ENCODE data around the gene CTU2.

DNA sequence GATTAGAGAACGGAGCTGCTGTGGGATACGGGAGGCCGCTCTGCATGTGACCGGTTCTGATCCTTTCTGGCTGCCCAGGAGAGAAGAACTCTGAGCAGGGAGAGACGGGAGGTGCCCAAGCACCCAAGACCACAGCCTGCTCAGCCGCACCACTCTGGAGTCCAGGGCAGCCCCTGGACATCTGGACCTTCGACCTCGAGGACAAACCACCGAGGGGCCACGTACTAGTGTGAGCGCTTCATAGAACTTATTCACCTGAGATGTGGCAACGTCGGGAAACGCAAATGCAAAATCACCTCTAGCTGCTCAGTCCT lies 6.0 kb upstream of the CTU2 start:
- TF ChIP-seq POLR2A (IDR thresholded peaks at IDR 0.05; ENCODE audit: control extremely low read depth in 1 of 2, low read depth in 2 of 2, low read length in 2 of 2) (no peak), CBX8 (IDR thresholded peaks at IDR 0.05; ENCODE audit: borderline replicate concordance, low read depth, low read length) (no peak), SP1 (IDR thresholded peaks at IDR 0.05; ENCODE audit: low read depth, low read length) (no peak), EZH2 (IDR thresholded peaks at IDR 0.05; ENCODE audit: low read depth, low read length, severe bottlenecking) (no peak), POLR2AphosphoS5 (IDR thresholded peaks at IDR 0.05; ENCODE audit: low read depth, low read length) (no peak), SIN3A (conservative IDR thresholded peaks at IDR 0.05 in 1 of 2, IDR thresholded peaks at IDR 0.05 in 1 of 2; ENCODE audit: low read depth in 1 of 2, low read length in 2 of 2) (no peak), EP300 (IDR thresholded peaks at IDR 0.05; ENCODE audit: borderline replicate concordance in 1 of 2, low read depth in 2 of 2, low read length in 2 of 2) (no peak), GABPA (IDR thresholded peaks at IDR 0.05; ENCODE audit: borderline replicate concordance, insufficient read depth, low read length) (no peak), RAD21 (IDR thresholded peaks at IDR 0.05 in 1 of 2, conservative IDR thresholded peaks at IDR 0.05 in 1 of 2; ENCODE audit: low read depth in 2 of 2, low read length in 2 of 2) (no peak), RNF2 (IDR thresholded peaks at IDR 0.05; ENCODE audit: borderline replicate concordance, low read depth, low read length, missing control alignments, poor library complexity, severe bottlenecking) (no peak), KDM5A (IDR thresholded peaks at IDR 0.05; ENCODE audit: low read length) (no peak), RXRA (IDR thresholded peaks at IDR 0.05; ENCODE audit: insufficient read depth, low read depth, low read length) (no peak), TAF1 (IDR thresholded peaks at IDR 0.05; ENCODE audit: low read depth, low read length) (no peak)
- TF ChIP-seq, protein P1, sequence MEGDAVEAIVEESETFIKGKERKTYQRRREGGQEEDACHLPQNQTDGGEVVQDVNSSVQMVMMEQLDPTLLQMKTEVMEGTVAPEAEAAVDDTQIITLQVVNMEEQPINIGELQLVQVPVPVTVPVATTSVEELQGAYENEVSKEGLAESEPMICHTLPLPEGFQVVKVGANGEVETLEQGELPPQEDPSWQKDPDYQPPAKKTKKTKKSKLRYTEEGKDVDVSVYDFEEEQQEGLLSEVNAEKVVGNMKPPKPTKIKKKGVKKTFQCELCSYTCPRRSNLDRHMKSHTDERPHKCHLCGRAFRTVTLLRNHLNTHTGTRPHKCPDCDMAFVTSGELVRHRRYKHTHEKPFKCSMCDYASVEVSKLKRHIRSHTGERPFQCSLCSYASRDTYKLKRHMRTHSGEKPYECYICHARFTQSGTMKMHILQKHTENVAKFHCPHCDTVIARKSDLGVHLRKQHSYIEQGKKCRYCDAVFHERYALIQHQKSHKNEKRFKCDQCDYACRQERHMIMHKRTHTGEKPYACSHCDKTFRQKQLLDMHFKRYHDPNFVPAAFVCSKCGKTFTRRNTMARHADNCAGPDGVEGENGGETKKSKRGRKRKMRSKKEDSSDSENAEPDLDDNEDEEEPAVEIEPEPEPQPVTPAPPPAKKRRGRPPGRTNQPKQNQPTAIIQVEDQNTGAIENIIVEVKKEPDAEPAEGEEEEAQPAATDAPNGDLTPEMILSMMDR (IDR thresholded peaks at IDR 0.05; ENCODE audit: control extremely low read depth in 1 of 3, insufficient read depth in 1 of 3, low read depth in 1 of 3, low read length in 3 of 3) = no peak

Measured in H1 (cell line).